GM12878 (cell line): ENCODE data around the gene KCNK4. TPM values are rescaled to one million over a fixed set of nuclear protein-coding genes. Genes with fewer than 3 reads are reported as not detected.

Source experiments
- BCL11A ChIP-seq: IDR thresholded peaks from 2 replicates; pipeline ENCODE4 v1.6.1; 2011; ENCODE audit warnings: low read depth, low read length
- JUNB ChIP-seq: IDR thresholded peaks from 2 replicates; pipeline ENCODE4 v1.6.1; 2016; ENCODE audit warnings: antibody characterized with exemption, mild to moderate bottlenecking
- NFIC ChIP-seq: IDR thresholded peaks from 2 replicates; pipeline ENCODE4 v1.6.1; 2012; ENCODE audit warnings: low read depth, mild to moderate bottlenecking, inconsistent platforms, low read length, moderate library complexity
- PBX3 ChIP-seq: IDR thresholded peaks from 2 replicates; pipeline ENCODE4 v1.6.1; 2011; ENCODE audit warnings: mild to moderate bottlenecking, low read depth, low read length, moderate library complexity; ENCODE audit not compliant: insufficient replicate concordance
- POLR2AphosphoS2 ChIP-seq: IDR thresholded peaks from 2 replicates; pipeline ENCODE4 v1.6.1; 2011; ENCODE audit warnings: low read depth, mild to moderate bottlenecking, low read length, improper control_type of control experiment, moderate library complexity
- RUNX3 ChIP-seq: IDR thresholded peaks from 2 replicates; pipeline ENCODE4 v1.6.1; 2012; ENCODE audit warnings: low read length, inconsistent platforms
- SIN3A ChIP-seq: IDR thresholded peaks from 2 replicates; pipeline ENCODE4 v1.6.1; 2012; ENCODE audit warnings: low read depth, low read length, improper control_type of control experiment
- SRF ChIP-seq, 2 experiments: IDR thresholded peaks; 2 replicates each; pipeline ENCODE4 v1.6.1; 2011; ENCODE audit warnings: low read depth in 2 of 2, low read length in 2 of 2, mild to moderate bottlenecking in 1 of 2, moderate library complexity in 1 of 2
- ZBTB11 ChIP-seq: fragments of 450-650 bp; formaldehyde crosslinking; IDR thresholded peaks from 2 replicates; pipeline ENCODE4 v1.5.0; 2022; ENCODE audit warnings: mild to moderate bottlenecking, missing genetic modification characterization
- polyA plus RNA-seq, 11 experiments: library from polyadenylated mRNA; depleted of rRNA in 4 of 11; unstranded in 6 of 11; stranded (reverse) in 5 of 11; fragments of >200 nt; fragmentation: Nextera tagmentation in 4 of 11; fragmentation: Illumina TruSeq in 1 of 11; extraction: Ambion mirVana in 4 of 11; extraction: Trizol in 1 of 11; gene quantifications; 1 replicate in 1 of 11; 2 replicates in 10 of 11; pipeline versions ENCODE4 v1.2.1 to v1.2.3, GENCODE V29; 2011 to 2016; ENCODE audit warnings: inconsistent platforms in 2 of 11, missing spikeins in 2 of 11, low read depth in 1 of 11
- total RNA-seq, 4 experiments: library from RNA; depleted of rRNA in 3 of 4; stranded (reverse); fragments of >200 nt in 3 of 4; fragmentation: Illumina TruSeq in 1 of 4; extraction: Trizol in 1 of 4; gene quantifications; 2 replicates each; pipeline versions ENCODE4 v1.2.1 to v1.2.3, GENCODE V29; 2013 to 2021

Gene KCNK4
- total and polyA plus RNA-seq, 10 of the 15 experiments (the other 5 are each of a cell fraction or from before 2014, with no cell fraction given) = 0.04 TPM; not detected in 9

- TF ChIP-seq PBX3 (peak; percentile 93), POLR2AphosphoS2 (0 out of 2 replicates have a peak, but pooled peaks have one; percentile 2), JUNB (no peak), NFIC (no peak), BCL11A (0 out of 2 replicates have a peak, but pooled peaks have one; percentile 2), RUNX3 (no peak), SIN3A (peak; percentile 20; the same call in 1 of the 2 replicates), SRF (IDR thresholded peaks at IDR 0.05; ENCODE audit: low read depth in 2 of 2, low read length in 2 of 2) (no peak; a peak in 1 of 4 replicates), ZBTB11 (CRISPR knock-in tag) (peak; percentile 58)
These were observed 49.4 kb upstream of the KCNK4 start (continued) for GRCh38 chr11:64241491-64242374.
